ENCODE measurements around the gene PRPF8.

DNA sequence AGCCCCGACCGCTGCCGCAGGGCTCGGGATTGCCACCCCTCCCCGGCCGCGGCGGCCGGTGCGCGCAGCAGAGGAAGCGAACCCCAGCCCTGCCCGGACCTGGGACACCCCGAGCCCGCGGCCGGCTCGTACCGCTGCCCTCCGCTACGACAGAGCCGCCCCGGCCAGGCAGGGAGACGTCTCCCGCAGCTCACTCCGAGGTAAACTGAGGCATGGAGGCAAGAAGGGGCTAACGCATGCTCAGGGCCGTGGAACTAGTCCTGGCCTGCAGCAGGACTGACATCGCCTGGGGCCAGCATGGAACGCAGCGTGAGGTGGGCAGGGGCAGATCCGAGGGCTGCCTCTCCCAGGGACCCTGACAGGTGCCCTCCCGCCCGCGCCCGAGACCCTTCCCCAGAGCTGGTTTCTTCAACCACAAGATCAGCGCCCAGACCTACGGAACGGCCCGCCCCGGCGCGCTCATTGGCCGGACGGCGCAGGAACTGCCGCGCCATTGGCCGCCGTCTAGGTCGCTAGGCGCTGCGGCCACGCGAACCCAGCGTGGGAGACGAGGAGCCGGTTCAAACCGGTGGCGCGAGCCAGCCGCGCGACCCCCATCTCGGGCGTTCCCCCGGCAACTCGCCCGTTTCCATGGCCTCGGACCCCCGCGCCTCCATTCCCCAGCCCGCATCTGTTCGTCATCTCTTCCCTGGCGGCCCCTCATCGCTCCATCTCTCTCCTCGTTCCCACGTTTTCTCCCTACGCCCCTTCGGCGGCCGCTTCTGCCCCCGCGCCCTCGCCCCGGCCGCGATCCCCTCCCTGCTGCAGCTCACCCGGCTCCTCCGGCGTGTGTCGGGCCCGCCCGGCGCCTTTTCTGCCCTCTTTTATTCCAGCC is 56.4 kb downstream of the PRPF8 start, which contains the start of gene SLC43A2:
- TF ChIP-seq POLR2A (IDR thresholded peaks at IDR 0.05; ENCODE audit: low read length) (peak; percentile 71), GATA1 (IDR thresholded peaks at IDR 0.05; ENCODE audit: low read depth, low read length) (no peak)
